ENCODE results near the gene COLQ. TPM values are rescaled to one million over a fixed set of nuclear protein-coding genes. Genes with fewer than 3 reads are reported as not detected.

Gene COLQ
- total and polyA plus RNA-seq, 8 donors = 1.9 to 12.6 (median 10.1) TPM

- DNase-seq = no peak
- no peak overlapping the region for H3K27ac ChIP-seq
- TF ChIP-seq CTCF (IDR thresholded peaks at IDR 0.05) = no peak
- peaks cover 0 to 6% of the 10 kb centered on the region in 2 donors for H3K4me1 ChIP-seq
- H3K9me3 ChIP-seq = no peaks in the 10 kb centered on the region
- no peaks in the 10 kb centered on the region for H3K36me3 ChIP-seq
- intact Hi-C loops (cut with DNase I) = no loop called here
- H3K27me3 ChIP-seq = no peaks in the 10 kb centered on the region
- ATAC-seq = no peak
- no peak overlapping the region for H3K4me3 ChIP-seq
Measured at GRCh38 chr3:15453501-15453900, 68.0 kb downstream of the COLQ start.

DNA sequence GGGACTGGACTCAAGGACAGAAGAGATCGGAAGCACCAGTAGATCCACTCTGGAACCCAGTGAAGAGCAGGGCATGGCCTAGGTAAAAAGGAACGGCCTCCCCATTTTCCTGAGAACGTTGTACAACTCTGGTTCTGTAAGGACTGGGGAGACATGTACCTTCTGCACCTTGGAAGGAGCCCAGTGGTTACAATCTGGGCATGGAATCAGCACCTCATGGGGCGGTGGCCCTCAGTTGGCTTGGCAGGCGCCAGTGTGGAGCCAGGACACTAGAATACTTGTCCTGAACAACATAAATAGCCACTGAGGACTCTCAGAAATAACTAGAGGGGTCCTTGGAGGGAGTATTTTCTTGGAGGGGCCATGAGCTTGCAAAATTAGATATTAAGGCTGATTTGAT, 68.5 kb downstream of the COLQ start:
- no peaks in the 10 kb centered on the region for H3K27me3 ChIP-seq
- H3K4me3 ChIP-seq = no peak overlapping the region
- peaks cover 0 to 1% of the 10 kb centered on the region in 2 donors for H3K4me1 ChIP-seq
- TF ChIP-seq CTCF (IDR thresholded peaks at IDR 0.05) = no peak
- no peak for ATAC-seq
- H3K27ac ChIP-seq = no peak overlapping the region
- no peaks in the 10 kb centered on the region for H3K9me3 ChIP-seq
- intact Hi-C loops (cut with DNase I) = no loop called here
- no peaks in the 10 kb centered on the region for H3K36me3 ChIP-seq
- DNase-seq = no peak

DNA sequence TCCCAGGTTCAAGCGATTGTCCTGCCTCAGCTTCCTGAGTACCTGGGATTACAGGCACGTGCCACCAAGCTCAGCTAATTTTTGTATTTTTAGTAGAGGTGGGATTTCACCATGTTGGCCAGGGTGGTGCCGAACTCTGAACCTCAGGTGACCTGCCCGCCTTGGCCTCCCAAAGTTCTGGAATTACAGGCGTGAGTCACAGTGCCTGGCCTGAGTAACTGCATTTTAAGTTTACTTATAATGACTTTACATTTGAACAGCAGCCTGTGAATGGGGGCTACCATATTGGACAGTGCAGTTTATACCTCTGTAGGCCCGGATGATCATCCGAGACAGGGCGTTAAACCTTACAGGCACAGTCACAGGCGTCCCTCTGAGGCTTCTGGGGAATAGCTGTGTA, 69.3 kb downstream of the COLQ start:
- no peaks in the 10 kb centered on the region for H3K36me3 ChIP-seq
- H3K27ac ChIP-seq = no peak overlapping the region
- H3K9me3 ChIP-seq = no peaks in the 10 kb centered on the region
- DNase-seq (no peak), ATAC-seq (no peak)
- no peaks in the 10 kb centered on the region for H3K27me3 ChIP-seq
- no peak overlapping the region for H3K4me3 ChIP-seq
- intact Hi-C loops (cut with DNase I) = no loop called here
- no peak for TF ChIP-seq CTCF (IDR thresholded peaks at IDR 0.05)
- no peaks in the 10 kb centered on the region for H3K4me1 ChIP-seq

- H3K9me3 ChIP-seq = no peaks in the 10 kb centered on the region
- no peak overlapping the region for H3K27ac ChIP-seq
- H3K4me3 ChIP-seq = no peak overlapping the region
- no peak for TF ChIP-seq CTCF (IDR thresholded peaks at IDR 0.05)
- no peaks in the 10 kb centered on the region for H3K27me3 ChIP-seq
- no peak for ATAC-seq
- no peaks in the 10 kb centered on the region for H3K4me1 ChIP-seq
- no peaks in the 10 kb centered on the region for H3K36me3 ChIP-seq
- intact Hi-C loops (cut with DNase I) = no loop called here
- DNase-seq = no peak
Measured at GRCh38 chr3:15451216-15452113, 70.0 kb downstream of the COLQ start.

GRCh38 chr3:15450438-15451215, 70.9 kb downstream of the COLQ start:
- H3K36me3 ChIP-seq = peaks cover 0 to 3% of the 10 kb centered on the region in 2 donors
- H3K27ac ChIP-seq = no peak overlapping the region
- no peaks in the 10 kb centered on the region for H3K27me3 ChIP-seq
- H3K4me1 ChIP-seq = no peaks in the 10 kb centered on the region
- no peak overlapping the region for H3K4me3 ChIP-seq
- intact Hi-C loops (cut with DNase I) = no loop called here
- no peaks in the 10 kb centered on the region for H3K9me3 ChIP-seq
- ATAC-seq (no peak), DNase-seq (no peak)
- no peak for TF ChIP-seq CTCF (IDR thresholded peaks at IDR 0.05)

Data from left lung (tissue), 10 donors.